Stomach smooth muscle (tissue), 2 donors: Measurements from ENCODE around the gene CALN1.

Experiments used
- H3K27ac ChIP-seq: one replicate; pipeline ENCODE4 v1.7.0; 2013; ENCODE audit warnings: mild to moderate bottlenecking, low read length, inconsistent platforms
- H3K27me3 ChIP-seq, 2 donors: one replicate each; pipeline ENCODE4 v1.7.0; 2013; ENCODE audit warnings: low read length in 2 of 2; ENCODE audit not compliant: insufficient read depth in 2 of 2, control insufficient read depth in 1 of 2
- H3K36me3 ChIP-seq, 2 donors: one replicate each; pipeline ENCODE4 v1.7.0; 2013; ENCODE audit warnings: low read length in 2 of 2; ENCODE audit not compliant: control insufficient read depth in 2 of 2, insufficient read depth in 2 of 2
- H3K4me1 ChIP-seq: one replicate; pipeline ENCODE4 v1.7.0; 2013; ENCODE audit warnings: low read length; ENCODE audit not compliant: control insufficient read depth, insufficient read depth
- H3K4me3 ChIP-seq, 2 donors: one replicate each; pipeline ENCODE4 v1.7.0; 2013; ENCODE audit warnings: low read length in 2 of 2
- H3K9ac ChIP-seq, 2 donors: one replicate each; pipeline ENCODE4 v1.7.0; 2013; ENCODE audit warnings: low read length in 2 of 2, mild to moderate bottlenecking in 1 of 2
- H3K9me3 ChIP-seq, 2 donors: one replicate each; pipeline ENCODE4 v1.7.0; 2013; ENCODE audit warnings: low read length in 2 of 2; ENCODE audit not compliant: control insufficient read depth in 2 of 2
- donor health status: healthy.
- donor health status: Pancreatic carcinoma.

Gene CALN1

DNA sequence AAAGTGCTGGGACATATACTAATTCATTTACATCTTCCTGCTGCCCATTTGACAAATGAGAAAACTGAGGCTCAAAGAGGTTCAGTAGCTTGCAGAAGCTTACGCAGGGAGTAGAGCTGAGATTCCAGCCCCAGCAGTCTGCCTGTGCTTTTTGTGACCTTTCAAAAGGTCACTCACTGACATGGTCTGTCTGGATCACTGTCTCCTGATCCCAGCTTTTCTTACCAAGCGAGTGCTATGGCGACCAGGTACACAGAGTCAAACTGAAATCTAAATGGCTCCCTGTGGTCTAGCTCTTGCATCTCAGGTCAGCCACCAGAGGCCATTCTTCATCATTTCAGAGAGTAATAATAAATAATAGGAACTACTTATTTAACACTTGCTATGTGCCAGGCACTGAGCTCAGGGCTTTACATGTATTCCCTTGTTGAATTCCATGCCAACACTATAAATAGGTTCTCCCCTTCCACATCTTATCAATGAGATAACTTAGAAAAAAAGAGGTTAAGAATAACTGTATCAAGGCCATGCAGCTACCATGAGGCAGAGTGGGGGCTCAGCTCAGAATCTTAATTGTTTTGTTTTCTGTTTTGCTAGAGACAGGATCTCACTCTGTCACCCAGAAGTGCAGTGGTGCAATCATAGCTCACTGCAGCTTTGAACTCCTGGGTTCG, 381.0 kb downstream of the CALN1 start:
- no peaks in the 10 kb centered on the region for H3K9me3 ChIP-seq
- H3K4me1 ChIP-seq: no peaks in the 10 kb centered on the region
- H3K36me3 ChIP-seq: no peaks in the 10 kb centered on the region
- H3K27ac ChIP-seq: no peak overlapping the region
- H3K27me3 ChIP-seq: no peaks in the 10 kb centered on the region
- H3K4me3 ChIP-seq: no peak overlapping the region
- no peak overlapping the region for H3K9ac ChIP-seq

DNA sequence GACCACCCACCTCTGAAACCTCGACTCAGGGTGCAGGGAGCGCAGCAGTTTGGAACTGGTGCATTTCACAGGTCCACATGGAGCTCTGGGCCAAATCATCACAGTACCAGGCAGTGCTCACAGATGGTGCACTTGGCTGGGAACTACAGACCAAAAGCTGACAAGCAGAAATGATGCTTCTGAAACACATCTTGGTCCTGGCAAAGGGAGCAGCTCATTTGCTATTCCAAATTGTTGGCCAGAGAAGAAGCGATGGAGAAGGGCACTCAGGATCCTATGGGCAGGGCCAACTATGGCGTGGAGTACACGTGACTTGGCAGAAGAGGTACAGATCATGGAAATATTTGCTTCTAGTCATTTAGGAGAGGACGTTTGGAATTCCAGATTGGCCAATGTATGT, 383.9 kb downstream of the CALN1 start:
- Histone ChIP-seq H3K27ac (no peak overlapping the region), H3K36me3 (no peaks in the 10 kb centered on the region), H3K4me3 (no peak overlapping the region), H3K9me3 (no peaks in the 10 kb centered on the region), H3K4me1 (no peaks in the 10 kb centered on the region), H3K9ac (no peak overlapping the region), H3K27me3 (no peaks in the 10 kb centered on the region)

DNA sequence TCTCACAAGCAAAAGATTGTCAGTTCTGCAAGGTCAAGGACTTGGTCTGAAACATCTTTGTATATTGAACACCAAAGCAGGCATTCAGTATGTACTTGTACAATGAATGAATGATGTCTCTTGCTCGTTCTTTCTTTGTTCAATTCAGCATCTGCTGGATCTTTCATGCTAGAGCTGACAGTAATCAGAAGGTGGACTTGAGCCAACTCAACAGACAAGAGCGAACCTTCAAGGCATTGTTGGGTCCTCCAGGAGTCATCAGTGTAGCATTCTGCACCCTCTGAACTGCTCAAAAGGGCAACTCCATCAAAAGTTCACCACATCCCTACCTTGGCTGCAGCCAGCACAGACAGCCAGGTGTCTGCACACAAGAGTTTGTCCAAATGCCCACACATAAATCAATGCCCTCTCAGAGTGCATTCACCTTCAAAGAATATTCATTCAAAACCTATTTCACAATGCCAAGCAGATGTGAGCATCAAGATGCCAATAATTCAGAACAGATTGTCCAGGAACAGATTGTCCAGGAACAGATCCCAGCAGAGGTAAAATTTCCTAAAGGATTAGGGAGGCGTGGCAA, 386.7 kb downstream of the CALN1 start:
- Histone ChIP-seq H3K27ac (no peak overlapping the region), H3K4me3 (no peak overlapping the region), H3K27me3 (no peaks in the 10 kb centered on the region), H3K4me1 (no peaks in the 10 kb centered on the region), H3K9ac (no peak overlapping the region), H3K36me3 (no peaks in the 10 kb centered on the region), H3K9me3 (no peaks in the 10 kb centered on the region)

GRCh38 chr7:72023926-72024325, 388.2 kb downstream of the CALN1 start:
- no peak overlapping the region for H3K4me3 ChIP-seq
- H3K36me3 ChIP-seq: no peaks in the 10 kb centered on the region
- no peaks in the 10 kb centered on the region for H3K4me1 ChIP-seq
- peaks cover 0 to 3% of the 10 kb centered on the region in 2 donors for H3K9me3 ChIP-seq
- H3K27me3 ChIP-seq: no peaks in the 10 kb centered on the region
- no peak overlapping the region for H3K27ac ChIP-seq
- no peak overlapping the region for H3K9ac ChIP-seq

GRCh38 chr7:72021716-72022115, 390.4 kb downstream of the CALN1 start:
- H3K36me3 ChIP-seq: no peaks in the 10 kb centered on the region

DNA sequence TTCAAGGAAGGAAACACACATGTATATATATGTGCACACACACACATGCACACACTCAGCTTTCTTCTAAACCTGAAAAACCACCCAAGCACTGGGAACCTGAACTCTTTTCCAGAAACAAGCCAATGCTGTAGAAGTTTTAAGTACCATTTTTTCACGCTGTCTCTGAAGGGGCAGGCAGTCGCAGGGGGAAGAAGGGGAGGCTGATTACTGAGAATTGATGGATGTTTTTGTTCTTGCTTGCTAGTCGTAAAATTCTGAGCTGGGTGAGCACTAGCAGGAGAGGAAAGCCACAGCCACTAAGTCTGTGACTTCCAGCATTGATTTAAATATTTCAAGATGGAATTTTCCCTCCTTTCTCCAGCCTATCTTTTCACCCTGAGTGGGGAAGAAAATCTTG, 391.8 kb downstream of the CALN1 start:
- no peak overlapping the region for H3K4me3 ChIP-seq
- peaks cover 0 to 3% of the 10 kb centered on the region in 2 donors for H3K9me3 ChIP-seq
- no peaks in the 10 kb centered on the region for H3K27me3 ChIP-seq
- H3K9ac ChIP-seq: no peak overlapping the region
- H3K27ac ChIP-seq: no peak overlapping the region
- H3K4me1 ChIP-seq: no peaks in the 10 kb centered on the region
- no peaks in the 10 kb centered on the region for H3K36me3 ChIP-seq

More at GRCh38 chr7:72021716-72022115, 390.4 kb downstream of the CALN1 start:
- Histone ChIP-seq H3K27me3 (no peaks in the 10 kb centered on the region), H3K4me1 (no peaks in the 10 kb centered on the region), H3K9ac (no peak overlapping the region), H3K4me3 (no peak overlapping the region), H3K27ac (no peak overlapping the region), H3K9me3 (peaks cover 0 to 3% of the 10 kb centered on the region in 2 donors)

- H3K4me3 ChIP-seq: no peak overlapping the region
- H3K36me3 ChIP-seq: no peaks in the 10 kb centered on the region
- no peaks in the 10 kb centered on the region for H3K27me3 ChIP-seq
- H3K9ac ChIP-seq: no peak overlapping the region
- H3K27ac ChIP-seq: no peak overlapping the region
- H3K4me1 ChIP-seq: no peaks in the 10 kb centered on the region
- H3K9me3 ChIP-seq: peaks cover 0 to 3% of the 10 kb centered on the region in 2 donors
Observed at GRCh38 chr7:72019436-72019835, 392.7 kb downstream of the CALN1 start.

DNA sequence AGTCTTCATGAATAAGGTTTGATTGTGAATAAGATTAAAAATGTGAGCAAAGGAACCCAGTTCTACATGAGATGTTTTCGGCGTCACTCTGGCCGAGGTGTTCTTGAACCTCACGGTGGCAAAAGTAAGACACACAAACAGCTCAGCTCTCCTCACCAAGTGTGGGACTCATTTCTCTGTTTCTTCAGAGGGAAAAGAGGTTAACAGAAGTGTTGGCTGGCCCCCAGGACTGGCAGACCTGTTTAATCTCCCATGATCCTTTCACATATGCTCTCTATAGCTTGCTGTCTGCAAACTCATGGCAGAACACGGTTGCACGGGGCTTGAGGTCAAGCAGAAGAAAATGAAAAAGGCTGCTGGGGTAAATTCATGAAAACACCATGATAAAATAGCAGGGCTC, 394.4 kb downstream of the CALN1 start:
- Histone ChIP-seq H3K9me3 (peaks cover 0 to 3% of the 10 kb centered on the region in 2 donors), H3K27ac (no peak overlapping the region), H3K36me3 (no peaks in the 10 kb centered on the region), H3K4me3 (no peak overlapping the region), H3K27me3 (no peaks in the 10 kb centered on the region), H3K9ac (no peak overlapping the region), H3K4me1 (no peaks in the 10 kb centered on the region)

DNA sequence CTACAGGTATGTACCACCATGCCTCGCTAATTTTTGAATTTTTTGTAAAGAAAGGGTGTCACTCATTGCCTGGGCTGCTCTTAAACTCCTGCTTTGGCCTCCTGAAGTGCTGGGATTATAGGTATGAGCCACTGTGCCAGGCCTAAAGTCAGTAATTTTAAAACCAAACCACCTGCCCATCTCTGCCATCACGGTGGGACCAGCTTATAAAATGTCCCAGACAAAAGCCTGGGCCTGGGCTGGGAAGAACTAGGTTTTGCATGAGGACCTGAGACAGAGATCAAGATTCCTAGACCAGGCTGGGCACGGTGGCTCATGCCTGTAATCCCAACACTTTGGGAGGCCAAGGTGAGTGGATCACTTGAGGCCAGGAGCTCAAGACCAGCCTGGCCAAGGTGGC, 395.6 kb downstream of the CALN1 start:
- peaks cover 0 to 3% of the 10 kb centered on the region in 2 donors for H3K9me3 ChIP-seq
- H3K27me3 ChIP-seq: no peaks in the 10 kb centered on the region
- H3K9ac ChIP-seq: no peak overlapping the region
- H3K36me3 ChIP-seq: no peaks in the 10 kb centered on the region
- no peak overlapping the region for H3K4me3 ChIP-seq
- H3K4me1 ChIP-seq: no peaks in the 10 kb centered on the region
- no peak overlapping the region for H3K27ac ChIP-seq

DNA sequence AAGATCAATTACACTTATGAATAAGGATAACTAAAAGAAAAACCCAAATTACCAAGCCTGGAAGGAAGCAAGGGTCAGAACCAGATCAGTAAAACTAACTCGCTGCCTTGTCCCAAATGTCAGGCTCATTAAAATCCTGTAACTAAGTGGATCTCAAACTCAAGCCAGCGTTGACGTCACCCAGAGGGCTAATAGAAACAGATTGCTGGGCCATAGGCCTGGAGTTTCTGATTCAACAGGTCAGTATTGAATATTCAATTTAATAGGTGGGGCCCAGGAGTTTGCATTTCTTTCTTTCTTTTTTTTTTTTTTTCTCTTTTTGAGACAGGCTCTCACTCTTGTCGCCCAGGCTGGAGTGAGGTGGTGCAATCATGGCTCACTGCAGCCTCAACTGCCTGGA, 397.0 kb downstream of the CALN1 start:
- Histone ChIP-seq H3K9me3 (peaks cover 0 to 7% of the 10 kb centered on the region in 2 donors), H3K9ac (no peak overlapping the region), H3K27ac (no peak overlapping the region), H3K36me3 (no peaks in the 10 kb centered on the region), H3K27me3 (no peaks in the 10 kb centered on the region), H3K4me3 (no peak overlapping the region), H3K4me1 (no peaks in the 10 kb centered on the region)

GRCh38 chr7:72007018-72007417, 405.1 kb downstream of the CALN1 start:
- Histone ChIP-seq H3K36me3 (no peaks in the 10 kb centered on the region), H3K4me3 (no peak overlapping the region), H3K27ac (no peak overlapping the region), H3K9me3 (peaks cover 0 to 4% of the 10 kb centered on the region in 2 donors), H3K9ac (no peak overlapping the region), H3K27me3 (no peaks in the 10 kb centered on the region), H3K4me1 (no peaks in the 10 kb centered on the region)
